Mononuclear cell (primary cell): ENCODE measurements around the gene SLC35F3. TPM values are rescaled to one million over a fixed set of nuclear protein-coding genes. Genes with fewer than 3 reads are reported as not detected.
"Not testable (repeated sequence)": the region's sequence is repeated elsewhere in the genome, so short reads cannot be mapped to it uniquely, and the experiment has no call there.

Source experiments
- H3K27me3 ChIP-seq: 2 replicates; pipeline ENCODE4 v1.6.0; 2011; ENCODE audit warnings: low read length, control low read depth; ENCODE audit not compliant: insufficient read depth
- H3K4me1 ChIP-seq: 2 replicates; pipeline ENCODE4 v1.5.1; 2011; ENCODE audit warnings: mild to moderate bottlenecking, low read length, control low read depth; ENCODE audit not compliant: insufficient read depth
- H3K4me3 ChIP-seq: 2 replicates; pipeline ENCODE4 v1.5.1; 2011; ENCODE audit warnings: mild to moderate bottlenecking, low read length, moderate library complexity
- H3K9me3 ChIP-seq: 2 replicates; pipeline ENCODE4 v1.5.1; 2011; ENCODE audit warnings: low read depth, mild to moderate bottlenecking, control low read depth, low read length
- total RNA-seq: library from RNA; depleted of rRNA; stranded (reverse); fragments of >200 nt; gene quantifications from one replicate; pipeline ENCODE4 v1.2.3, GENCODE V29; 2012

The SLC35F3 gene
- total RNA-seq, 1 donor, result not detected

DNA sequence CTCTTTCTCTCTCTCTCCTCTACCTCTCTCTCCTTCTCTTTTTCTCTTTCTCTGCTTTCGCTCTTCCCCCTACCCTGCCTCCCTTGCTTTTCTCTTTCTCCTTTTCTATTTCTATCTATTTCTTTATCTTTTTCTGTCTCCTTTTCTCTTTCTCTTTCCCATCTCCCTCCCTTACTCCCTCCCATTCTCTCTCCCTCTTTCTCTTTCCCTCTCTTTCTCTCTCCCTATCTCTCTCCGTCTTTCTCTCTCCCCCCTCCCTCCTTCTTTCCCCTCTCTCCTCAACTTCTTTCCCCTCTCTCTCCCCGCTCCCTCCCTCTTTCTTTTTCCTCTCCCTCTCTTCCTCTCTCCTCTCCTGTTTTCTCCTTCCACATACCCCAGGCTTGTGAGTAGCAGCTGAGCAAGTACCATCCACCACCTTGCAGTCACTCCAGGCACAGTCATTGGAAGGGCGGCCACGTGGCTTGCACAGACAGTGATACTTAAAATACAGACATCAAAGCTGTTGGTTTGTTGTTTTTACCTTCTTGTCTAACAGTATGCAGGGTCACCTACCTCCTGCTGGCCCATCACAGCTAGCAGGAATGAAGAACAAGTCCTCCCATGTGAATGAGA, 259.7 kb downstream of the SLC35F3 start:
- no peaks in the 10 kb centered on the region for H3K9me3 ChIP-seq
- no peaks in the 10 kb centered on the region for H3K4me1 ChIP-seq
- no peak overlapping the region for H3K4me3 ChIP-seq
- H3K27me3 ChIP-seq, result no peaks in the 10 kb centered on the region

DNA sequence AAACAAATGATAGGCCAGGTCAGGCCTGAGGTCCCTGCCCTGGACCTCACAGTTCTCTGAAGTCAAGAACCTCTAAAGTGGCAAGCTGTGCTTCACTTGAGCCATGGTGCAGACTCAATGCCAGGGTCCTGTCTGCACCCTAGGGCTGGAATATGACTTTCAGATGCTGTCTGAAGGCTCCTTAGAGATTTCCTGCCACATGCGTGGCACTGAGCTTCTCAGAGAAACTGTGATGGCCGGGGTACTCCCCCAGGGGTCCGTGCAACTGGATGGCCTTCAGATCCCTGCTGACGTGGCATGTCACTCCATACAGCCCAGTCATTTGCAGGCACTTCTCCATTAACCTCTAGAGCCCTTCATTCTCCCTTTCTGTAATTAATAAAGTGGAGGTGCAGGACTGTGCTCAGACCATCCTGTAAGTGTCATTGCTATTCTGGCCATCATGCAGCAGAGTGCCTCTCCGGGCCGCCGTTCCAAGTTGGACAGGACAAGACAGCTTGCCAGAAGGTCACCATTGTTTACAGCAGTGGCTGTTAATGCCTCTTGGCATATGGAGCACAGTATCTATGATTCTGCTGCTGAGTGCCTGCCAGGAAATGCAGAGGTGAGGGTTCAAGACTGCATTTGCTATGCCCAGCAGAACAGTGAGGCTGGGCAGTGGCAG, 263.7 kb downstream of the SLC35F3 start:
- H3K27me3 ChIP-seq, result no peaks in the 10 kb centered on the region
- H3K4me3 ChIP-seq, result no peak overlapping the region
- no peaks in the 10 kb centered on the region for H3K9me3 ChIP-seq
- no peaks in the 10 kb centered on the region for H3K4me1 ChIP-seq

DNA sequence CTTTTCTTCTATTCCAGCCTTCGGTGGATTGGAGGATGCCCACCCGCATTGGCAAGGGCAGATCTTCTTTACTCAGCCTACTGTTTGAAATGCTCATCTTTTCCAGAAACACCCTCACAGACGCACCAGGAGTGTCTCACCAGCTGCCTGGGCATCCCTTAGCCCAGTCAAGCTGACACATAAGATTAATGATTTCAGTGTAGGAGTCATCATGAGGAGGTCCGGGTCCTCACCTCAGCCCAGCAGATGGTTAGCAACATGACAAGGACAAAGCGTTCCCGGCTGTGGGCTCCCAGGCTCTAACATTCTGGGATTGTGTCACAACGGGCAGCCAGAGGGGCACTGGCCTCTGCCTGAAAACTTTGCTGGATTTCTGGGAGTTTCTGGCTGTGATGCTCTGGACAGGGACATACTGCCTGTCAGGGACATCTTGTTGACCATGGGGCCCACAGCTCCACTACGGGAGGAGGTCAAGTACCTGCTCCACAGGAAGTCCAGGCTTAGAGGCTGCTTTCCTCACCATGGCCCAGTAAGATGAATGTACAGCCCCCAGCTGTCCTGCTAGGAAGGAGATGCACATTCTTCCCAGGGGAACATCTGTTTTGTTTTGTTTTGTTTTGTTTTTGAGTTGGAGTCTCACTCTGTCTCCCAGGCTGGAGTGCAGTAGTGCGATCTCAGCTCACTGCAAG, 264.8 kb downstream of the SLC35F3 start:
- Histone ChIP-seq H3K4me1 (no peaks in the 10 kb centered on the region), H3K4me3 (no peak overlapping the region), H3K27me3 (no peaks in the 10 kb centered on the region), H3K9me3 (no peaks in the 10 kb centered on the region)

DNA sequence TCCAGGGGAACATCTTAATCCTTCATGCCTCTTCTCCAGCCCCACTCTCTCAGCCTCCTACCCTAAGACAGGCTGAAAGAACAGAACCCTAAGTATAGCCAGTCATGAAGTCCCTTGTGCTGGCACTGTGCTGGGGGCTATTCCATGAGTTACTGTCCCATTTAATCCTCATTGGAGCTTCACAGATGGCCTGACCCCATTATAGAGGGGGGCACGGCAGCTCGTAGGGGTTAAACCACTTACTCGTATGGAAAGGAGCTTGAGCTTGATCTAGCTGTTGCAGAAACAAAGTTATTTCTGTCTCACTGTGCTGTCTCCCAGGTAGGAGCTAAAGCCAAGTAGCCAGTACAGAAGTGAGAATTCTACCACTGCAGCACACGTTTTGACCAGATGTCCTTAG, 265.6 kb downstream of the SLC35F3 start:
- Histone ChIP-seq H3K4me3 (no peak overlapping the region), H3K4me1 (no peaks in the 10 kb centered on the region), H3K9me3 (no peaks in the 10 kb centered on the region), H3K27me3 (no peaks in the 10 kb centered on the region)

DNA sequence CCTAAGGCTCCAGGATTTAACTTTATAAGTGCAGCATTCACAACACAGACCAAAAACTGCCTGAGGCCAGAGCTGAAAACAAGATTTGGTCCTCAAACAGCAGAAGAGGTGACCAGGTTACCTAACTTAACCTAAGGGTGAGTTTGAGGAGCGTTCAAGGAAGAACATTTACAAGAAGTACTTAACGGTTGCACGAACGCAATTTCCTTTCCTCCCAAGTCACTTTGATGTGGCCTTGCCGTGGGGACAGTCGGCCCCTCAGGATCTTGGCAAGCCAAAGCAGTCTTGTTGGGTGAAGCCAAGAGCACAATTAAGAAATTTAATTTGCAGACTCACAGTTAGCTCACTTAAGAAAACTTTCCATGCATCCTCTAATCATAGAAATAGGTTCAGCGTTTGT, 266.1 kb downstream of the SLC35F3 start:
- H3K4me3 ChIP-seq, result no peak overlapping the region
- no peaks in the 10 kb centered on the region for H3K27me3 ChIP-seq
- H3K9me3 ChIP-seq, result no peaks in the 10 kb centered on the region
- H3K4me1 ChIP-seq, result no peaks in the 10 kb centered on the region

DNA sequence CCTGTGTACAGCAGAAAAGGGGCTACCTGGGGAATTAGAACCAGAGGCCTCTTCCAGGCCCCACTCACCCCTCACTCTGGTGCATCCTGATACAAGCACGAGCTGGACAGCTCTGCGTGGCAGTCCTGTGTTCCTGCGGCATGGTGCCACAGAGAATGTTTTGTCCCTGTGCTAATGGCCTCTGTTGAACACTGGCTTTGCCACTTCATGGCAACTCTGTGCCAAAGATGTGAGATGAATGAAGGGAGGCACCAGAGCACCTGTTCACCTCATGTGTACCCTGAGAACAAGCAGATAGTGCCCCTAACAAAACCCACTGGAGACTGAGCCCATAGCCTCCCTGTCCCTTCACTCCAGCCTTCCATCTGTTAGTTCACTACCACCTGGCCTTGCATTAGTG, 269.5 kb downstream of the SLC35F3 start:
- Histone ChIP-seq H3K4me1 (no peaks in the 10 kb centered on the region), H3K4me3 (no peak overlapping the region), H3K27me3 (no peaks in the 10 kb centered on the region), H3K9me3 (no peaks in the 10 kb centered on the region)

DNA sequence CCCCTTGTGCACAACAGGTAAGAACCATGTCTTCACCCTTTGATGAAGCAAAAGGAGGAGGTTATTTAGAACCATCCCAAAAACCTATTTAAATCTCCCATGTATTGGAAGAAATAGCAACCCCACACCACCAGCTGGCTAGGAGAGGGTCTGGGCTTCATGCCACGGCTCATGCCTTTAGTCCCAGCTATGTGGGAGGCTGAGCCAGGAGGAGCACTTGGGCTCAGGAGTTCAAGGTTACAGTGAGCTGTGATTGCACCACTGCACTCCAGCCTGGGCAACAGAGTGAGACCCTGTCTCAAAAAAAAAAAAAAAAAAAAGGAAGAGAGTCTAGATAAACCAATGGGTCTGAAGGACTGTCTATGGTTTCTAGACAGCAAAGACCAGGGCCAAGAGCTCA, 270.9 kb downstream of the SLC35F3 start:
- H3K9me3 ChIP-seq, result no peaks in the 10 kb centered on the region
- H3K27me3 ChIP-seq, result no peaks in the 10 kb centered on the region
- H3K4me1 ChIP-seq, result no peaks in the 10 kb centered on the region
- H3K4me3 ChIP-seq, result no peak overlapping the region

DNA sequence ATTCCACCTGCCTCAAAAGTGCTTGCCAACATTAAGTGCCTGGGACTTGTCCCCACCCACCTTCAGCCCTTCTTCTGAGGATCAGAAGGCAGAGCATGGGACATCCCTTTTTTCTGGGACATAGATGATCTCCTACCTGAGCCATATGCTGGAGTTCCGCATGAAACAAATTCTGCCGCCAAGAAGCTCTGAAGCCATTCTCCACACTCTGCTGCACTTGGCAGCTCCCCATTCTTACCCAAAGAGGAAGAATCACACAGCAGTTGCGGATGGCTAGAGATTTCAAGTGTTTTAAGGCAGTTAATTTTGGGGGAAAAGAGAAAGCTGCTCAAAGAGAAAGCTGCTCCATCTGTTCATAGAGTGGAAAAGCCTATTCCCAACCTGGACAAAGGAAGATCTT, 271.5 kb downstream of the SLC35F3 start:
- no peak overlapping the region for H3K4me3 ChIP-seq
- no peaks in the 10 kb centered on the region for H3K4me1 ChIP-seq
- no peaks in the 10 kb centered on the region for H3K27me3 ChIP-seq
- H3K9me3 ChIP-seq, result no peaks in the 10 kb centered on the region

DNA sequence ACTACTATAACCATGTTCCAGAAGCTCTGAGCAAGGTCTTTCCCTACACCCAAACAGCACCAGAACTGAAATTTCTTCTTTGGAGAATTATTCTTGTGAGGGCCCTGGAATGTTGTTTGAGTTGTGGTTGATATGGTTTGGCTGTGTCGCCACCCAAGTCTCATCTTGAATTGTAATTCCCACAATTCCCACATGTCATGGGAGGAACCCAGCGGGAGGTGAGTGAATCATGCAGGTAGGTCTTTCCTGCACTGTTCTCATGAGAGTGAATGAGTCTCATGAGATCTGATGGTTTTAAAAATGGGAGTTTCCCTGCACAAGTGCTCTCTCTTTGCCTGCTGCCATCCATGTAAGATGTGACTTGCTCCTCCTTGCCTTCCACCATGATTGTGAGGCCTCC, 272.4 kb downstream of the SLC35F3 start:
- not testable (repeated sequence) for H3K4me1 ChIP-seq, H3K27me3 ChIP-seq, H3K9me3 ChIP-seq, H3K4me3 ChIP-seq

DNA sequence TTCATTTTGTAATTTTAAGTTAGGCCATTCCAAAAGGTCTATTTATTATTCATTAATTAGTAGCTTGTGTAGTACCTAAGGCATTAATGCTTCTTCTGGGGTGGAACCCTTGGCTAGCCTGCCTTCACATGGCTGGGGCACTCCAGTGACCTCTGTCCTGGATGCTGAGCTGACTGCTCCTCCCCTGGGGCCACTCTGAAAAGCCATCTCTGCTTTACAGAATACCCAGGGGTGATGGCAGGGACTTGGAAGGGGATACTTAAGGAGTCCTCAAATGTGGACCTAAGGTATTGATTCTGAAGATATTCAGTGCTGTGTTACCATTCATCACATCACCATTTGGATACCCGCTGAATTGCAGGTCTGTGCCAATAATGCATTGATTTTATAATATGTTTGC, 281.0 kb downstream of the SLC35F3 start:
- H3K4me3 ChIP-seq, result no peak overlapping the region
- no peaks in the 10 kb centered on the region for H3K9me3 ChIP-seq
- peaks cover 4% of the 10 kb centered on the region for H3K27me3 ChIP-seq
- no peaks in the 10 kb centered on the region for H3K4me1 ChIP-seq

DNA sequence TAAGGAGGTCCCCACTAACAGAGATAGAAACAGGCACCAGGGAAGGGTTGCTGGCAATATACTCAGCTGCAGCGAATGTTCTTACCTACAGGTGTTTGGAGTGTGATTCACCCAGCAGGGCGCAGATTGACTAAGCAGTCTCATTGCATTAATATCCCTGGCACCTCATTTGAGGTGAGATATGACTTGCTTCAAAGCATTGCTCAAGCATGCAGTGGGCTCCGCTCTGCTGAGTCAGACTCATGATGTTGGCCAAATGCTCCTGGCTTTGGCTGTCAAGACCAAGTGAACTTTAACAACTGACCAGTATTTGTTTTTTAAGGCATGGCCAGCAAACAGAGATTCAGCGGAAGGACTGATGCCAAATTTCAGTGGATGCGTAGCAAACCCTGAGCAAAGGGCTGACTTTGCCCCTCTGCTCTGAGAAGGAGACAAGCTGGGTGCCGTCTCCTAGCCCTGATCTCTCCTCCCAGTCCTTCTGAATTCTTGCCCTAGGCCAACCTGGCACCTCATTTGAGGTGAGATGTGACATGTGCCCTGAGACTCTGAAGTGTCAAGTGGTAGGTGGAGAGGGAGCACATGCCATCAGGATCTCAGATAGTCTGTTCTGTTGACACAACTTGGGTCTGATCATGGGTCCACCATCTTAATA, 281.7 kb downstream of the SLC35F3 start:
- no peaks in the 10 kb centered on the region for H3K4me1 ChIP-seq
- H3K9me3 ChIP-seq, result no peaks in the 10 kb centered on the region
- H3K4me3 ChIP-seq, result no peak overlapping the region
- H3K27me3 ChIP-seq, result peaks cover 4% of the 10 kb centered on the region

DNA sequence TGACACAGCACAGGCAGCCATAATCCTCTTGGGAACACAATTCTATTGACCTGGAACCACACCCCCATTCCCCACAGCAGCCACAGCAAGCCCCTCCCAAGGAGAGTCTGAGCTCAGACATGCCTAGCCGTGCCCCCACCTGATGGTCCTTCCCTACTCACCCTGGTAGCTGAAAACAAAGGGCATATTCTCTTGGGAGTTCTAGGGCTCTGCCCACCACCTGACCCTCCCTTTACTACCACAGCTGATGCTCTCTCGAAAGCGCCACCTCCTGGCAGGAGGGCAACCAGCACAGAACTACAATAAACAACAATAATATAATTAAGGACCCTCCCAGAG, 283.9 kb downstream of the SLC35F3 start:
- peaks cover 4% of the 10 kb centered on the region for H3K27me3 ChIP-seq
- no peak overlapping the region for H3K4me3 ChIP-seq

DNA sequence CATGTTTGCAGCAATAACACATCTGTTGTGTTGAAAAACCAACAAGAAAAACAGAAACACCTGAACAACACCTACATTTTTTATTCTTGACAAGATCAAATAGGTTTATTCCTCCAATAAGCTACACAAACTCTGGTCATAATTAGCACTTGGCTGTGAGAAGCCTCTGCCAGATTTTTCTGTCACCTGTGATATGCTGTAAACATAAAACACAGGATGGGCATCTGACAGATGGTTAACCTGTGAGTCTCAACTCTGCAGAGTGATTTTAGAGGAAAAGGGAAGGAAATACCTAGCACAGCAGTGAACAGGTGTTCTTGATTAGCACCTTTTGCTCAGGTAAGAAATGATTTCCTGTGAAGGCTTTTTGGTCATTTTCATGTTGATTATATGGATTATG, 293.4 kb downstream of the SLC35F3 start:
- H3K9me3 ChIP-seq, result no peaks in the 10 kb centered on the region
- no peaks in the 10 kb centered on the region for H3K27me3 ChIP-seq
- H3K4me1 ChIP-seq, result no peaks in the 10 kb centered on the region
- no peak overlapping the region for H3K4me3 ChIP-seq

More for the DNA sequence above, 283.9 kb downstream of the SLC35F3 start:
- H3K9me3 ChIP-seq, result no peaks in the 10 kb centered on the region
- H3K4me1 ChIP-seq, result no peaks in the 10 kb centered on the region

DNA sequence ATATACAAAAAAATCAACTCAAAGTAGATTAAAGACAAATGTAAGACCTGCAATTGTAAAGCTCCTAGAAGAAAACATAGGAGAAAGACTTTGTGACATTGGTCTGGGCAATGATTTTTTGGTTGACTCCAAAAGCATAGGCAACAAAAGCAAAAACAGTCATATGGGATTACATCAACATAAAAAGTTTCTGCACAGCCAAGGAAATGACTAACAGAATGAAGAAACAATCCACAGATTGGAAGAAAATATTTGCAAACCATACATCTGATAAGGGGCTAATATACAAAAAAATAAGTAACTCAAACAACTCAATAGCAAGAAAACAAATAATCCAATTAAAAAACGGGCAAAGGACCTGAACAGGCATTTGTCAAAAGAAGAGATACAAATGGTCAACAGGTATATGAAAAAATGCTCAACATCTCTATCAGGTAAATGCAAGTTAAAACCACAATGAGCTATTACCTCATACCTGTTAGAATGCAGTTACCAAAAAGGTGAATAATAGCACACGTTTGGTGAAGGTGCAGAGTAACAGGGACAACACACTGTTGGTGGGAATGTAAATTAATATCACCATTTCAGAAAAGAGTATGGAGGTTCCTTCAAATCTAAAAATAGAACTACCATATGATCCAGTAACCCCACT, 295.1 kb downstream of the SLC35F3 start:
- H3K9me3 ChIP-seq, result no peaks in the 10 kb centered on the region
- H3K4me3 ChIP-seq, result no peak overlapping the region
- no peaks in the 10 kb centered on the region for H3K4me1 ChIP-seq
- no peaks in the 10 kb centered on the region for H3K27me3 ChIP-seq

DNA sequence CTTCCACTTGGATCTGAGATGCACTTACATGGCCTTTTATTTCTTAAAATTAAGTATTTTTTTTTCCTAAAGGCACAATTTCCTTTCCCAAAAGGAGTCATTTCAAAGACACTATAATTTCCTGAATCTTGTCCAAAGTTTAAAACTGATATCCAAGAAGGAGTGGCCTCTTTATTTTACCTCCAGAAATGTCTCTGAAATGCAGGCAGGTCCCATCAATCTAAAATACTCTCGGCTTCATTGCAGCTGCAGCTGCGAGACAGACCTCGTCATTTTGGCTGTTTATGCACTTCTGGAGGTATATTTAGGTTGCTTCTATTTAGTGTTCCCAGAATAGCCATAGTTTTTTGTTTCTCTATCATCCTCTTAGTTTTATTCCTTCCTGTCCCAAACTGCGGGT, 296.1 kb downstream of the SLC35F3 start:
- Histone ChIP-seq H3K27me3 (no peaks in the 10 kb centered on the region), H3K4me1 (no peaks in the 10 kb centered on the region), H3K9me3 (no peaks in the 10 kb centered on the region), H3K4me3 (no peak overlapping the region)
